Neural cell (in vitro differentiated cells): ENCODE measurements around the gene IL36A. TPM values are rescaled to one million over a fixed set of nuclear protein-coding genes. Genes with fewer than 3 reads are reported as not detected.

ENCODE experiments used
- H2AFZ ChIP-seq: fragments of 200-600, 300-800 bp; sonication (generic), shearing (Covaris generic); 2 replicates; pipeline ENCODE4 v1.6.0; 2014; ENCODE audit warnings: low read depth, mild to moderate bottlenecking, antibody characterized with exemption, low read length, moderate library complexity
- H3F3A ChIP-seq: fragments of 200-600 bp; shearing (Covaris generic); 2 replicates; pipeline ENCODE4 v1.6.1; 2016; ENCODE audit warnings: mild to moderate bottlenecking, moderate library complexity, mixed read lengths, antibody characterized with exemption, low read length; ENCODE audit not compliant: insufficient read depth, poor library complexity, severe bottlenecking
- H3K27ac ChIP-seq: fragments of 200-600, 300-800 bp; sonication (generic), shearing (Covaris generic); 2 replicates; pipeline ENCODE4 v1.5.1; 2014; ENCODE audit warnings: mild to moderate bottlenecking, low read length, moderate library complexity
- H3K27me3 ChIP-seq: fragments of 300-800, 200-600 bp; sonication (generic), shearing (Covaris generic); 2 replicates; pipeline ENCODE4 v1.6.0; 2014; ENCODE audit warnings: mild to moderate bottlenecking, low read depth, low read length, moderate library complexity; ENCODE audit not compliant: insufficient read depth
- H3K36me3 ChIP-seq: fragments of 300-800, 200-600 bp; sonication (generic), shearing (Covaris generic); 2 replicates; pipeline ENCODE4 v1.5.1; 2014; ENCODE audit warnings: mild to moderate bottlenecking, antibody characterized with exemption, low read length, moderate library complexity; ENCODE audit not compliant: insufficient read depth
- H3K4me2 ChIP-seq: fragments of 300-800, 200-600 bp; sonication (generic), shearing (Covaris generic); 2 replicates; pipeline ENCODE4 v1.6.0; 2014; ENCODE audit warnings: mild to moderate bottlenecking, low read length
- H3K4me3 ChIP-seq: fragments of 300-800, 200-600 bp; sonication (generic), shearing (Covaris generic); 2 replicates; pipeline ENCODE4 v1.5.1; 2014; ENCODE audit warnings: mild to moderate bottlenecking, low read length, moderate library complexity
- H3K79me2 ChIP-seq: fragments of 200-600 bp; shearing (Covaris generic); replicated peaks from 2 replicates; pipeline ENCODE4 v1.6.0; 2014; ENCODE audit warnings: mild to moderate bottlenecking, low read length, moderate library complexity; ENCODE audit not compliant: insufficient read depth
- H3K9ac ChIP-seq: fragments of 300-800, 200-600 bp; sonication (generic), shearing (Covaris generic); 2 replicates; pipeline ENCODE4 v1.6.1; 2016; ENCODE audit warnings: mild to moderate bottlenecking, low read length, mixed read lengths
- H3K9me2 ChIP-seq: fragments of 200-600 bp; shearing (Covaris generic); 2 replicates; pipeline ENCODE4 v1.6.1; 2016; ENCODE audit warnings: mild to moderate bottlenecking, low read length, mixed read lengths; ENCODE audit not compliant: insufficient read depth
- H3K9me3 ChIP-seq: fragments of 200-600, 300-800 bp; sonication (generic), shearing (Covaris generic); 2 replicates; pipeline ENCODE4 v1.6.1; 2016; ENCODE audit warnings: mild to moderate bottlenecking, mixed run types, low read length, moderate library complexity, mixed read lengths
- H4K20me1 ChIP-seq: fragments of 200-600 bp; shearing (Covaris generic); 2 replicates; pipeline ENCODE4 v1.6.1; 2016; ENCODE audit warnings: mild to moderate bottlenecking, mixed run types; ENCODE audit not compliant: insufficient read depth
- CTCF ChIP-seq: fragments of 450-650 bp; IDR thresholded peaks from 2 replicates; pipeline ENCODE4 v1.5.1; 2014; ENCODE audit warnings: antibody characterized with exemption, mild to moderate bottlenecking, moderate library complexity; ENCODE audit not compliant: poor library complexity, severe bottlenecking
- EP300 ChIP-seq: fragments of 450-650 bp; conservative IDR thresholded peaks from 2 replicates; pipeline ENCODE4 v1.6.1; 2014; ENCODE audit warnings: antibody characterized with exemption, mild to moderate bottlenecking, moderate library complexity; ENCODE audit not compliant: poor library complexity, severe bottlenecking
- EZH2 ChIP-seq: fragments of 200-600, 300-800 bp; shearing (Covaris generic), sonication (generic); IDR thresholded peaks from 2 replicates; pipeline ENCODE4 v1.6.1; 2014; ENCODE audit warnings: antibody characterized with exemption, low read length, borderline replicate concordance, mild to moderate bottlenecking; ENCODE audit not compliant: insufficient read depth, poor library complexity, severe bottlenecking
- MXI1 ChIP-seq: fragments of 450-650 bp; conservative IDR thresholded peaks from 2 replicates; pipeline ENCODE4 v1.6.1; 2014; ENCODE audit warnings: antibody characterized with exemption, mild to moderate bottlenecking; ENCODE audit not compliant: poor library complexity, severe bottlenecking
- POLR2AphosphoS5 ChIP-seq: IDR thresholded peaks from 2 replicates; pipeline ENCODE4 v1.6.1; 2012
- RAD21 ChIP-seq: fragments of 450-650 bp; conservative IDR thresholded peaks from 2 replicates; pipeline ENCODE4 v1.6.1; 2014; ENCODE audit warnings: antibody characterized with exemption, mild to moderate bottlenecking, moderate library complexity
- SMC3 ChIP-seq: fragments of 450-650 bp; conservative IDR thresholded peaks from 2 replicates; pipeline ENCODE4 v1.6.1; 2014; ENCODE audit warnings: antibody characterized with exemption, mild to moderate bottlenecking, moderate library complexity; ENCODE audit not compliant: poor library complexity
- TAF1 ChIP-seq: IDR thresholded peaks from 2 replicates; pipeline ENCODE4 v1.6.1; 2012; ENCODE audit warnings: low read depth
- polyA plus RNA-seq: library from polyadenylated mRNA; depleted of rRNA; stranded (reverse); fragments of >200 nt; gene quantifications from 2 replicates; pipeline ENCODE4 v1.2.3, GENCODE V29; 2014
- TF ChIP-seq, protein P1 (sequence below): IDR thresholded peaks from 2 replicates; pipeline ENCODE4 v1.6.1; 2012; ENCODE audit warnings: borderline replicate concordance

IL36A gene
- polyA plus RNA-seq, 1 donor from 2014 or later = not detected

- H3K27ac ChIP-seq = no peak overlapping the region
- H2AFZ ChIP-seq = no peak overlapping the region
Observed at GRCh38 chr2:112996635-112997034, 8.6 kb upstream of the IL36A start.

DNA sequence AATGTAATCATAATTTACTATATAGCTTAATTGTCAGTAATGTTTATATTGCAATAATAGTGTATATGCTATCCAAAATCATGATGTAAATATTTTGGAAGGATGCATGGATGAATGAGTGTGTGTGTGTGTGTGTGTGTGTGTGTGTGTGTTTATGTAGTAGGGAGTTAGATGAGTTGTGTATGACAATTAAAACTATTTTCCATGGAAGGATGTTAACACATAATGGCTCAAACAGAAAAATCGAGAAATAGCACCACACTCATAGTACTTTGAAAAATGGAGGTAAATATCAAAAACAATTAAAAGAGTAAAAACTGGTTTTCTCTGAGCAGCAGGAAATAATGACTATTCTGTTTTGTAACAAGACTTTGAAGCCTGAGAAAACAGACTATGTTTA is 8.1 kb upstream of the IL36A start:
- H3F3A ChIP-seq = no peaks in the 10 kb centered on the region
- H3K9ac ChIP-seq = no peak overlapping the region
- no peak overlapping the region for H2AFZ ChIP-seq
- H3K9me2 ChIP-seq = no peaks in the 10 kb centered on the region
- no peak overlapping the region for H3K4me2 ChIP-seq
- no peak overlapping the region for H3K4me3 ChIP-seq
- H3K36me3 ChIP-seq = no peaks in the 10 kb centered on the region
- peaks cover 7% of the 10 kb centered on the region for H3K9me3 ChIP-seq
- no peak for TF ChIP-seq MXI1
- TF ChIP-seq EZH2 = no peak
- TF ChIP-seq RAD21 = no peak
- TF ChIP-seq SMC3 = no peak
- no peak for TF ChIP-seq TAF1
- TF ChIP-seq, protein P1, sequence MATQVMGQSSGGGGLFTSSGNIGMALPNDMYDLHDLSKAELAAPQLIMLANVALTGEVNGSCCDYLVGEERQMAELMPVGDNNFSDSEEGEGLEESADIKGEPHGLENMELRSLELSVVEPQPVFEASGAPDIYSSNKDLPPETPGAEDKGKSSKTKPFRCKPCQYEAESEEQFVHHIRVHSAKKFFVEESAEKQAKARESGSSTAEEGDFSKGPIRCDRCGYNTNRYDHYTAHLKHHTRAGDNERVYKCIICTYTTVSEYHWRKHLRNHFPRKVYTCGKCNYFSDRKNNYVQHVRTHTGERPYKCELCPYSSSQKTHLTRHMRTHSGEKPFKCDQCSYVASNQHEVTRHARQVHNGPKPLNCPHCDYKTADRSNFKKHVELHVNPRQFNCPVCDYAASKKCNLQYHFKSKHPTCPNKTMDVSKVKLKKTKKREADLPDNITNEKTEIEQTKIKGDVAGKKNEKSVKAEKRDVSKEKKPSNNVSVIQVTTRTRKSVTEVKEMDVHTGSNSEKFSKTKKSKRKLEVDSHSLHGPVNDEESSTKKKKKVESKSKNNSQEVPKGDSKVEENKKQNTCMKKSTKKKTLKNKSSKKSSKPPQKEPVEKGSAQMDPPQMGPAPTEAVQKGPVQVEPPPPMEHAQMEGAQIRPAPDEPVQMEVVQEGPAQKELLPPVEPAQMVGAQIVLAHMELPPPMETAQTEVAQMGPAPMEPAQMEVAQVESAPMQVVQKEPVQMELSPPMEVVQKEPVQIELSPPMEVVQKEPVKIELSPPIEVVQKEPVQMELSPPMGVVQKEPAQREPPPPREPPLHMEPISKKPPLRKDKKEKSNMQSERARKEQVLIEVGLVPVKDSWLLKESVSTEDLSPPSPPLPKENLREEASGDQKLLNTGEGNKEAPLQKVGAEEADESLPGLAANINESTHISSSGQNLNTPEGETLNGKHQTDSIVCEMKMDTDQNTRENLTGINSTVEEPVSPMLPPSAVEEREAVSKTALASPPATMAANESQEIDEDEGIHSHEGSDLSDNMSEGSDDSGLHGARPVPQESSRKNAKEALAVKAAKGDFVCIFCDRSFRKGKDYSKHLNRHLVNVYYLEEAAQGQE = no peak
- no peak for TF ChIP-seq CTCF
- TF ChIP-seq EP300 = no peak
- no peak for TF ChIP-seq POLR2AphosphoS5
- H4K20me1 ChIP-seq = no peaks in the 10 kb centered on the region
- H3K27me3 ChIP-seq = no peaks in the 10 kb centered on the region
- no peak overlapping the region for H3K27ac ChIP-seq
- no peaks in the 10 kb centered on the region for H3K79me2 ChIP-seq

More at GRCh38 chr2:112996635-112997034, 8.6 kb upstream of the IL36A start:
- no peak overlapping the region for H3K4me3 ChIP-seq
- no peak for TF ChIP-seq CTCF
- no peak for TF ChIP-seq SMC3
- TF ChIP-seq TAF1 = no peak
- TF ChIP-seq, protein P1 = no peak
- no peak for TF ChIP-seq EZH2
- TF ChIP-seq RAD21 = no peak
- no peak for TF ChIP-seq EP300
- no peaks in the 10 kb centered on the region for H3F3A ChIP-seq
- H4K20me1 ChIP-seq = no peaks in the 10 kb centered on the region
- H3K36me3 ChIP-seq = no peaks in the 10 kb centered on the region
- no peak overlapping the region for H3K4me2 ChIP-seq
- H3K9ac ChIP-seq = no peak overlapping the region
- no peaks in the 10 kb centered on the region for H3K27me3 ChIP-seq
- peaks cover 7% of the 10 kb centered on the region for H3K9me3 ChIP-seq
- no peaks in the 10 kb centered on the region for H3K9me2 ChIP-seq
- H3K79me2 ChIP-seq = no peaks in the 10 kb centered on the region
